H1 (cell line): ENCODE data around the gene WDR35. TPM values are rescaled to one million over a fixed set of nuclear protein-coding genes. Genes with fewer than 3 reads are reported as not detected.

Source experiments
- CTCF ChIA-PET: fragments of 300-600 bp; sonication (Branson Sonifier 250); formaldehyde crosslinking; loops from one replicate; lab custom pipeline; 2021; ENCODE audit not compliant: partially characterized antibody; lab: Charles Lee
- POLR2A ChIA-PET: fragments of 300-600 bp; sonication (Branson Sonifier 250); formaldehyde crosslinking; loops from one replicate; lab custom pipeline; 2021; ENCODE audit warnings: inconsistent platforms; ENCODE audit not compliant: partially characterized antibody; lab: Charles Lee
- DNase-seq, 2 experiments: peaks; one replicate each; pipeline versions ENCODE4 v3.0.0 to v3.0.0-alpha.2; 2010 to 2022; ENCODE audit warnings: low spot score in 2 of 2, low read depth in 1 of 2, mixed read lengths in 1 of 2
- FAIRE-seq: peaks from 2 replicates; lab custom pipeline; 2011; peaks lifted over from hg19 to GRCh38; lab: Jason Lieb, UNC
- H2AFZ ChIP-seq: 2 replicates; pipeline ENCODE4 v1.8.1; 2012; ENCODE audit warnings: low read length, inconsistent platforms
- H2AK5ac ChIP-seq: 2 replicates; pipeline ENCODE4 v1.6.1; 2013; ENCODE audit warnings: low read depth, low read length
- H2BK120ac ChIP-seq: replicated peaks from 2 replicates; pipeline ENCODE3; 2013; ENCODE audit warnings: low read depth, low read length, inconsistent platforms
- H2BK12ac ChIP-seq: 2 replicates; pipeline ENCODE4 v1.6.1; 2013; ENCODE audit warnings: low read depth, low read length
- H2BK15ac ChIP-seq: 2 replicates; pipeline ENCODE4 v1.6.1; 2013; ENCODE audit warnings: low read length
- H2BK20ac ChIP-seq: 2 replicates; pipeline ENCODE4 v1.6.1; 2013; ENCODE audit warnings: low read length
- H2BK5ac ChIP-seq: 2 replicates; pipeline ENCODE4 v1.6.1; 2013; ENCODE audit warnings: low read depth, low read length
- H3K14ac ChIP-seq: 2 replicates; pipeline ENCODE4 v1.6.1; 2013; ENCODE audit warnings: inconsistent platforms; ENCODE audit not compliant: insufficient read length
- H3K18ac ChIP-seq: 2 replicates; pipeline ENCODE4 v1.6.1; 2013; ENCODE audit warnings: low read length; ENCODE audit errors: extremely low read depth
- H3K23ac ChIP-seq: 2 replicates; pipeline ENCODE4 v1.6.1; 2013; ENCODE audit warnings: inconsistent platforms; ENCODE audit not compliant: insufficient read length
- H3K23me2 ChIP-seq: 2 replicates; pipeline ENCODE4 v1.6.1; 2013; ENCODE audit warnings: low read depth, low read length
- H3K27ac ChIP-seq: 2 replicates; pipeline ENCODE4 v1.6.1; 2011; ENCODE audit warnings: low read depth, low read length, inconsistent platforms
- H3K27me3 ChIP-seq, 4 experiments: replicated peaks in 1 of 4; 1 replicate in 1 of 4; 2 replicates in 3 of 4; pipeline versions ENCODE4 v1.6.1 to v1.8.1; 2011 to 2013; ENCODE audit warnings: low read length in 3 of 4, mild to moderate bottlenecking in 3 of 4, inconsistent platforms in 2 of 4, mixed read lengths in 2 of 4, moderate library complexity in 1 of 4; ENCODE audit not compliant: control insufficient read depth in 3 of 4, insufficient read depth in 3 of 4; ENCODE audit errors: extremely low read depth in 1 of 4
- H3K36me3 ChIP-seq, 4 experiments: 2 replicates each; pipeline versions ENCODE4 v1.6.1 to v1.8.1; 2011 to 2013; ENCODE audit warnings: mild to moderate bottlenecking in 4 of 4, low read length in 3 of 4, moderate library complexity in 2 of 4, control low read depth in 1 of 4, inconsistent platforms in 1 of 4; ENCODE audit not compliant: insufficient read depth in 4 of 4, control insufficient read depth in 2 of 4
- H3K4ac ChIP-seq: replicated peaks from 2 replicates; pipeline ENCODE3; 2013; ENCODE audit warnings: low read length, low read depth, mixed read lengths, inconsistent platforms; ENCODE audit not compliant: insufficient read length
- H3K4me1 ChIP-seq, 4 experiments: replicated peaks in 1 of 4; 1 replicate in 1 of 4; 2 replicates in 3 of 4; pipeline versions ENCODE4 v1.6.1 to v1.8.1; 2011 to 2013; ENCODE audit warnings: low read length in 3 of 4, inconsistent platforms in 2 of 4, mixed read lengths in 1 of 4; ENCODE audit not compliant: insufficient read depth in 4 of 4, control insufficient read depth in 3 of 4
- H3K4me2 ChIP-seq, 2 experiments: 2 replicates each; pipeline versions ENCODE4 v1.6.1 to v1.8.1; 2011 to 2013; ENCODE audit warnings: low read depth in 2 of 2, low read length in 2 of 2, control low read depth in 1 of 2, inconsistent platforms in 1 of 2, mild to moderate bottlenecking in 1 of 2; ENCODE audit not compliant: insufficient read depth in 1 of 2
- H3K4me3 ChIP-seq, 4 experiments: fragments of 200-600, 300-600 bp in 1 of 4; sonication (generic), shearing (Covaris generic), sonication (Bioruptor Twin) in 1 of 4; 2 replicates each; pipeline versions ENCODE4 v1.5.1 to v1.8.1; 2011 to 2016; ENCODE audit warnings: low read length in 4 of 4, low read depth in 3 of 4, control low read depth in 2 of 4, inconsistent platforms in 2 of 4, mild to moderate bottlenecking in 2 of 4, mixed read lengths in 1 of 4, moderate library complexity in 1 of 4; ENCODE audit not compliant: insufficient read depth in 2 of 4; ENCODE audit errors: extremely low read depth in 1 of 4
- H3K56ac ChIP-seq: replicated peaks from 2 replicates; pipeline ENCODE3; 2013; ENCODE audit warnings: low read depth, mild to moderate bottlenecking, mixed read lengths, low read length, inconsistent platforms; ENCODE audit not compliant: insufficient read length
- H3K79me1 ChIP-seq: 2 replicates; pipeline ENCODE4 v1.6.1; 2013; ENCODE audit warnings: low read depth, low read length, control low read depth
- H3K79me2 ChIP-seq, 2 experiments: 2 replicates each; pipeline versions ENCODE4 v1.6.1 to v1.8.1; 2012 to 2013; ENCODE audit warnings: low read length in 2 of 2, mild to moderate bottlenecking in 2 of 2, inconsistent platforms in 1 of 2; ENCODE audit not compliant: insufficient read depth in 2 of 2, control insufficient read depth in 1 of 2
- H3K9ac ChIP-seq, 4 experiments: replicated peaks in 1 of 4; 1 replicate in 1 of 4; 2 replicates in 3 of 4; pipeline versions ENCODE4 v1.6.1 to v1.8.1; 2011 to 2013; ENCODE audit warnings: low read depth in 3 of 4, low read length in 3 of 4, control low read depth in 2 of 4, mild to moderate bottlenecking in 2 of 4, moderate library complexity in 2 of 4, inconsistent platforms in 1 of 4; ENCODE audit errors: extremely low read depth in 1 of 4
- H3K9me3 ChIP-seq, 2 experiments: 2 replicates each; pipeline versions ENCODE4 v1.6.1 to v1.8.1; 2012 to 2013; ENCODE audit warnings: mild to moderate bottlenecking in 2 of 2, moderate library complexity in 2 of 2, control low read depth in 1 of 2, inconsistent platforms in 1 of 2, low read depth in 1 of 2, low read length in 1 of 2, mixed read lengths in 1 of 2; ENCODE audit not compliant: insufficient read depth in 2 of 2
- H4K20me1 ChIP-seq, 2 experiments: replicated peaks in 1 of 2; 2 replicates each; pipeline versions ENCODE3 to v1.8.1; 2011 to 2013; ENCODE audit warnings: inconsistent platforms in 2 of 2, low read length in 2 of 2, mild to moderate bottlenecking in 1 of 2; ENCODE audit not compliant: insufficient read depth in 2 of 2, control insufficient read depth in 1 of 2
- H4K5ac ChIP-seq: 2 replicates; pipeline ENCODE4 v1.6.1; 2013; ENCODE audit warnings: low read length, low read depth, mixed read lengths, inconsistent platforms; ENCODE audit not compliant: insufficient read length
- H4K8ac ChIP-seq: 2 replicates; pipeline ENCODE4 v1.8.0; 2013; ENCODE audit warnings: mild to moderate bottlenecking, moderate library complexity, low read length, inconsistent platforms; ENCODE audit not compliant: insufficient read depth; ENCODE audit errors: extremely low read depth
- H4K91ac ChIP-seq: replicated peaks from 2 replicates; pipeline ENCODE3; 2013; ENCODE audit warnings: low read length, mixed read lengths, inconsistent platforms; ENCODE audit not compliant: insufficient read length
- EP300 ChIP-seq, 2 experiments: IDR thresholded peaks; 1 replicate in 1 of 2; 2 replicates in 1 of 2; pipeline ENCODE4 v1.6.1; 2011 to 2012; ENCODE audit warnings: low read depth in 2 of 2, low read length in 2 of 2, mild to moderate bottlenecking in 2 of 2, borderline replicate concordance in 1 of 2, inconsistent platforms in 1 of 2, moderate library complexity in 1 of 2
- TBP ChIP-seq: IDR thresholded peaks from 2 replicates; pipeline ENCODE4 v1.6.1; 2011; ENCODE audit warnings: low read depth, low read length, improper control_type of control experiment
- WGBS, 2 experiments: shearing (Covaris generic) in 1 of 2; methylation state at CpG; one replicate each; pipeline versions ENCODE4 v1.1.6 to v1.1.7; 2013 to 2015; ENCODE audit warnings: low lambda C conversion rate in 2 of 2, mixed read lengths in 2 of 2, inconsistent platforms in 1 of 2, low coverage in 1 of 2, missing lambda C conversion rate in 1 of 2; ENCODE audit not compliant: insufficient replicate concordance in 2 of 2, insufficient coverage in 1 of 2, insufficient read length in 1 of 2; ENCODE audit errors: extremely low coverage in 1 of 2, missing lambda C conversion rate in 1 of 2; 5-methylcytosine and 5-hydroxymethylcytosine counted together
- polyA plus RNA-seq, 7 experiments: library from polyadenylated mRNA; depleted of rRNA in 3 of 7; stranded (reverse) in 5 of 7; unstranded in 2 of 7; fragments of >200 nt in 5 of 7; fragments of 200-250 nt in 2 of 7; gene quantifications; 1 replicate in 5 of 7; 2 replicates in 1 of 7; 4 replicates in 1 of 7; pipeline versions ENCODE4 v1.2.1 to v1.2.3, GENCODE V29; 2011 to 2013; ENCODE audit warnings: missing spikeins in 2 of 7, mixed read lengths in 2 of 7
- total RNA-seq: library from RNA; stranded (reverse); fragmentation: NEBNext Ultra II Directional; extraction: Animal tissue kit (Norgen Biotek cat#: 25700); gene quantifications from 2 replicates; pipeline ENCODE4 v1.2.1, GENCODE V29; 2021

Gene WDR35
- total and polyA plus RNA-seq, 2 of the 8 experiments (the other 6 are each of a cell fraction or from before 2014, with no cell fraction given), result 9.0 to 25.5 TPM

DNA sequence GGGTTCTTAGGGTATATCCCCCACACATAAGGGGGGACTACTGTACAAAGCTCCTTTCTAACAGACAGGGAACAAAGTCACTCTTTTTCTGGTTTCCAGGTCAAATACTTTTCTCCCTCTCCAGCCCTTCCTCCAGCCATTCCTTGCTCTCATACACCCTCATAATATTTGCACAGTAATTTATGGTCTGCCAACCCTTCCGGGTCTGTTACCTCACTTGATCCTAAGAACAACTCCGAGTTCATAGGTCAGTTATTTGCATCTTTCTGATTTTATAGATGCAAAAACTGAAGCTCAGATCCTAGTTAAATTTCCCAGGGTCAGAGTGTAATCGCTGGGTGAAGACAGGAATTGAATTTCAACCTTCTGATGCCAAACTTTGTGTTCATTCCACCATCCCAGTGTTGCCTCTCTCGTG is 37.4 kb upstream of the WDR35 start:
- no peak overlapping the region for H3K18ac ChIP-seq

More for the DNA sequence above, 37.4 kb upstream of the WDR35 start:
- no peak overlapping the region for H3K9ac ChIP-seq
- POLR2A ChIA-PET, result interaction anchor here (1.3 to 2.8 kb wide), 4 partner anchors 10 to 16 kb away, joined by 3 to 7 read pairs (median 4); no protein-coding TSS in a partner anchor
- H3K9me3 ChIP-seq, result peaks cover 0 to 3% of the 10 kb centered on the region in 2 experiments; a peak in 1 of 4 replicates
- H3K79me2 ChIP-seq, result no peaks in the 10 kb centered on the region
- H3K79me1 ChIP-seq, result no peaks in the 10 kb centered on the region
- CTCF ChIA-PET, result interaction anchor here (1.6 to 5.6 kb wide), 2 partner anchors 10 to 12 kb away, joined by 4 to 51 read pairs; no protein-coding TSS in a partner anchor
- no peak overlapping the region for H3K4ac ChIP-seq
- no peak overlapping the region for H3K14ac ChIP-seq
- no peak overlapping the region for H2BK15ac ChIP-seq
- H4K8ac ChIP-seq, result no peak overlapping the region
- H2BK20ac ChIP-seq, result no peak overlapping the region
- H3K27me3 ChIP-seq, result no peaks in the 10 kb centered on the region
- TF ChIP-seq TBP (no peak), EP300 (IDR thresholded peaks at IDR 0.05; ENCODE audit: borderline replicate concordance in 1 of 2, low read depth in 2 of 2, low read length in 2 of 2) (no peak)
- H2BK12ac ChIP-seq, result no peak overlapping the region
- no peak overlapping the region for H3K4me3 ChIP-seq
- H3K36me3 ChIP-seq, result peaks cover 0 to 24% (median 8%) of the 10 kb centered on the region in 4 experiments; a peak in 5 of 8 replicates
- no peak overlapping the region for H3K56ac ChIP-seq
- DNase-seq, result no peak
- H4K91ac ChIP-seq, result no peak overlapping the region
- no peaks in the 10 kb centered on the region for H3K4me1 ChIP-seq
- H2AFZ ChIP-seq, result no peak overlapping the region
- no peak overlapping the region for H3K4me2 ChIP-seq
- H3K23ac ChIP-seq, result no peak overlapping the region
- peaks cover 0 to 2% of the 10 kb centered on the region in 2 experiments for H4K20me1 ChIP-seq
- H2AK5ac ChIP-seq, result no peak overlapping the region
- 70% methylated on average over 4 of the region's 4 CpGs; no CpG with 5 or more reads in 1 of the 2 experiments for WGBS, 2 experiments
- FAIRE-seq, result no peak
- H2BK120ac ChIP-seq, result no peak overlapping the region
- no peak overlapping the region for H3K27ac ChIP-seq
- no peak overlapping the region for H2BK5ac ChIP-seq
- H3K23me2 ChIP-seq, result no peaks in the 10 kb centered on the region
- no peak overlapping the region for H4K5ac ChIP-seq
